Fibroblast of pulmonary artery (primary cell): ENCODE measurements around the gene ARL5A.

ENCODE experiments used
- DNase-seq: peaks from one replicate; pipeline ENCODE4 v3.0.0-alpha.2; 2010; ENCODE audit warnings: low read depth
- H3K4me3 ChIP-seq: replicated peaks from 2 replicates; pipeline ENCODE4 v1.5.1; 2011; ENCODE audit warnings: low read depth, mild to moderate bottlenecking, control low read depth, low read length, moderate library complexity
- TF ChIP-seq, protein P1 (sequence below): IDR thresholded peaks from 2 replicates; pipeline ENCODE4 v1.5.1; 2011; ENCODE audit warnings: mild to moderate bottlenecking, control low read depth, low read length, inconsistent platforms; ENCODE audit errors: missing control alignments

Gene ARL5A

DNA sequence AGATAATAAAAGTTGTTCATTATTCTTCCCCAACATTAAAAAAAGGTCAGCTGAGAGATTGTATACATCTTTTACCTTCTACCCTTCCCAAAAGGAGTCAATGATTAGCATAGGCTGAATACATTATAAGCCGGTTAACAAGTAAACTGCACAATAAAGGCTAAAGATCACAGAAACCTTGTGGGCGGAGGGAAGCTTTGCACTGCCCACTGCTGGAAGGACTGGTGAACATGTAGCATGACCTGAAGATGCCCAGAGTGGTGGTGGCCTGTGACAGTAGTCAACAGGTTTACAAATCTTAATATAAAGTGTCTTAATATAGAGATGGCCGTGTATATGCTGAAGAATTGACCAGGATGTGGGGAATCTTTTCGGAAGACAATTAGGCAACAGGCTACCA, 35.6 kb downstream of the ARL5A start:
- H3K4me3 ChIP-seq: no peak overlapping the region
- TF ChIP-seq, protein P1, sequence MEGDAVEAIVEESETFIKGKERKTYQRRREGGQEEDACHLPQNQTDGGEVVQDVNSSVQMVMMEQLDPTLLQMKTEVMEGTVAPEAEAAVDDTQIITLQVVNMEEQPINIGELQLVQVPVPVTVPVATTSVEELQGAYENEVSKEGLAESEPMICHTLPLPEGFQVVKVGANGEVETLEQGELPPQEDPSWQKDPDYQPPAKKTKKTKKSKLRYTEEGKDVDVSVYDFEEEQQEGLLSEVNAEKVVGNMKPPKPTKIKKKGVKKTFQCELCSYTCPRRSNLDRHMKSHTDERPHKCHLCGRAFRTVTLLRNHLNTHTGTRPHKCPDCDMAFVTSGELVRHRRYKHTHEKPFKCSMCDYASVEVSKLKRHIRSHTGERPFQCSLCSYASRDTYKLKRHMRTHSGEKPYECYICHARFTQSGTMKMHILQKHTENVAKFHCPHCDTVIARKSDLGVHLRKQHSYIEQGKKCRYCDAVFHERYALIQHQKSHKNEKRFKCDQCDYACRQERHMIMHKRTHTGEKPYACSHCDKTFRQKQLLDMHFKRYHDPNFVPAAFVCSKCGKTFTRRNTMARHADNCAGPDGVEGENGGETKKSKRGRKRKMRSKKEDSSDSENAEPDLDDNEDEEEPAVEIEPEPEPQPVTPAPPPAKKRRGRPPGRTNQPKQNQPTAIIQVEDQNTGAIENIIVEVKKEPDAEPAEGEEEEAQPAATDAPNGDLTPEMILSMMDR: no peak
- no peak for DNase-seq

DNA sequence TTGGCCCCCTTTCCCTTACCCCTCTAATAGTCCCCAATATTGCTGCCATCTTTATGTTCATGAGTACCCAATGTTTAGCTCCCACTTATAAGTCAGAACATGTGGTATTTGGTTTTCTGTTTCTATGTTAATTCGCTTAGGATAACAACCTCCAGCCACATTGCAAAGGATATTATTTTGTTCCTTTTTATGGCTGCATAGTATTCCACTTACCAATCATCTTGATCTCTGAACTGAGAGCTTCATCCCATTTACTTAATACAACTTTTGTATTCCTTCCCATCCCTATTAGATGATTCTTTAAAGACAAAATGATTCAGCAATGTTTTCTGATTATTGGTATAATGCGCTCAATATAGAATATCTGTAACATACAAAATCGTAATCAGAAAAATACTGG, 36.7 kb downstream of the ARL5A start:
- no peak overlapping the region for H3K4me3 ChIP-seq
- TF ChIP-seq, protein P1: no peak

DNA sequence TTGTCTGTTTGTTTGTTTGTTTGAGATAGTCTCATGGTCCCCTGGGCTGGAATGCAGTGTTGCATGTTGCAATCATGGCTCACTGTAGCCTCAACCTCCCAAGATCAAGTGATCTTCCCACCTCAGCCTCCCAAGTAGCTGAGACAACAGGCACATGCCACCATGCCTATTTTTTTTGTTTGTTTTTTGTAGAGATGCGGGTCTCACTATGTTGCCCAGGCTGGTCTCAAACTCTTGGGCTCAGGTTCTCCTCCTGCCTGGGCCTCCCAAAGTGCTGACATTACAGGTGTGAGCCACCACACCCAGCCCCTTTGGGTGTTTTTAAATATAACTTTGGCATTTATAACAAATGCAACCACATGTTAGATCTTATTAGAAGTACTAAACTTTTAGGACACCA, 37.5 kb downstream of the ARL5A start:
- TF ChIP-seq, protein P1: no peak
- H3K4me3 ChIP-seq: no peak overlapping the region

More for the DNA sequence above, 36.7 kb downstream of the ARL5A start:
- no peak for DNase-seq

DNA sequence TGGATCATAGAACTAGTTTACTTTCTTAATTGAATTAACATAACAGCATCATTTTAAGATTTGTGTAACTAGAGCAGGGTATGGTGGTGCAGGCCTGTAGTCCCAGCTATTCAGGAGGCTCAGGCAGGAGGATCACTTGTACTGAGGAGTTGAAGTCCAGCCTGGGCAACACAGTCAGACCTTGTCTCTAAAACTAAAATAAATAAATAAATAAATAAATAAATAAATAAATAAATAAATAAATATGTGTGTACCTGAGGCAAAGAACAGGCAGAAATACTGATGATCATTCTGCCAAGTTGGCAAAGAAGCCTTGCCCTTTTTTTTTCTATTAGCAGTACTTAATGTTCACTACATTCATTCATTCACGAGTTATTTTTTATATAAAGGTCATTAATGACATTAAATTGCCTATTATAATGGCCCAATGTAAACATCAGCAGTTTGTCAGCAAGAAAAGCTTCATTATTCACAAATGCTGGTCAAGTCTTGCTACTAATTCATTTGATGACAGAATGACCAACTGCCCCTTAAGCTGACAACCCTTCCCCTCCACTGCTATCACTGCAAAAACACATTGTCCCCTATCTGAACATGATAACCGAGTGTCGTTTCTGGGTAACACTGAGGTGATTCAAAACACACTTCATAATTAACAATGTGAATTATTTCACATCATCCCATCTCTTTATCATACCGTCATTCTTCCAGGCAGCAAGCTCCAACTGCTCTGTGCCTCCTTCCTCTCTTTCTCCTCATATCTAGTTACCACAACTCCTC, 39.0 kb downstream of the ARL5A start:
- TF ChIP-seq, protein P1: no peak
- DNase-seq: no peak
- no peak overlapping the region for H3K4me3 ChIP-seq

More for the DNA sequence above, 37.5 kb downstream of the ARL5A start:
- no peak for DNase-seq

DNA sequence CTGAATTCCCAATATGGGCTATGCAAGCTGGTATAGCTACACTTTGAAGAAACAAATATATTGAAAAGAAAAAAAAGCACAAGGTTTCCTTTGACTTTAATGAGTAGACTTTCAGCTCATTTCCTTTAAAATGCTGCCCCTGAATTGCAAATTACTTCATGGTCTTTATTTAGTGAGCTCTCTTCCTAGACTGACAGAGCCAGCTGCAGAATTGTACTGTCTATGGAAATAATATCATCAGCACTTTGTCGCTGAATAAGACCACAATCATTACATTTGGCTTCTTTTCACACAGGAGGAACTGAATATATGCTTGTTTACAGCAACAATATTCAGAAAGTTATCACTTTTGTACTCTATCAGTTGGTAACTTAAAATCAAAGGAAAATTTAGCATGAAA, 41.7 kb downstream of the ARL5A start:
- TF ChIP-seq, protein P1: no peak
- H3K4me3 ChIP-seq: no peak overlapping the region
- no peak for DNase-seq

DNA sequence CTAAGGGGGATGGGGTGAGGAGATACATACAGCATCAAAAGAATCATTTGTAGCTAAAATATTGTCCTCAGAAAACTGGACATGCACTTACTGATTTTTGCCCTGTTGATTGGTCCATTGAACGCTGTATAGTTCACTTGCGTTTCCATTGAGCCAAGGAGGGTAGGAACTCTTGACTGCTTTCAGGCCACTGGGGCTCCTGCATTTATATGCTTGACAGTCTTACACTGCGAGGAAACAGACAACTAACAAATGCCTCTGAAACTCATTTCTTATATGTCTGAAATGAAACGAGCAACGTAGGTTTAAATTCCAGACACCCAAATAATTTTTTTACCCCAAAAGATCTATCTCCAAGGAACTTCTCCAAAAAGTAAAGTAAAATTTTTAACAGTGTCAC, 42.1 kb downstream of the ARL5A start:
- TF ChIP-seq, protein P1: no peak
- DNase-seq: no peak
- no peak overlapping the region for H3K4me3 ChIP-seq

DNA sequence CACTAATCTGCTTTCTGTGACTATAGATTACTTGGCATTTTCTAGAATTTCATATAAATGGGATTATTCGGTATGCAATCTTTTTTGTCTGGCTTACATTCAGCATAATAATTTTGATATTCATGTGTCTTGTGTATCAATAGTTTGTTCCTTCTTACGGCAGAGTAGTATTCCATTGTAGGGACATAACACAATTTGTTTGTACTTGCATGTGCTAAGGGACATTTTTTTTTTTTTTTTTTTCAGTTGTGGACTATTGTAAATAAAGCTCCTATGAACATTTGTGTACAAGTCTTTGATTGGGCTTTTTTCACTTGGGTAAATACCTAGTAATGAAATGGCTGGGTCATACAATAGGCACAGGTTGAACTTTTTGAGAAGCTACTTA, 45.1 kb downstream of the ARL5A start:
- TF ChIP-seq, protein P1: no peak
- H3K4me3 ChIP-seq: no peak overlapping the region
- no peak for DNase-seq
